ELF-1 (cell line): ENCODE data around the gene FDXR.

Experiments used
- DNase-seq: peaks from one replicate; pipeline ENCODE4 v3.0.0-alpha.2; 2016; ENCODE audit warnings: low read depth, low spot score

FDXR gene

GRCh38 chr17:74814453-74814852 lies 58.3 kb downstream of the FDXR start:
- no peak for DNase-seq
